ENCODE results near the gene AUTS2.
"Not testable (repeated sequence)": the region's sequence is repeated elsewhere in the genome, so short reads cannot be mapped to it uniquely, and the experiment has no call there.

Gene AUTS2

GRCh38 chr7:70586822-70587221 lies 988.5 kb downstream of the AUTS2 start:
- DNase-seq, result no peak

- DNase-seq, result no peak
Observed at GRCh38 chr7:70587739-70588138, 989.5 kb downstream of the AUTS2 start.

GRCh38 chr7:70588191-70588921 lies 990.1 kb downstream of the AUTS2 start:
- DNase-seq, result no peak

GRCh38 chr7:70589010-70589409 lies 990.7 kb downstream of the AUTS2 start:
- DNase-seq, result no peak

GRCh38 chr7:70589590-70589989 lies 991.3 kb downstream of the AUTS2 start:
- no peak for DNase-seq

GRCh38 chr7:70590126-70590854 lies 992.0 kb downstream of the AUTS2 start:
- DNase-seq, result no peak

GRCh38 chr7:70591643-70592042 lies 993.4 kb downstream of the AUTS2 start:
- DNase-seq, result no peak

- DNase-seq, result no peak
Observed at GRCh38 chr7:70592171-70592570, 993.9 kb downstream of the AUTS2 start.

- DNase-seq, result no peak
Observed at GRCh38 chr7:70594170-70594569, 995.9 kb downstream of the AUTS2 start.

- DNase-seq, result not testable (repeated sequence)
Observed at GRCh38 chr7:70594885-70595284, 996.6 kb downstream of the AUTS2 start.

- no peak for DNase-seq
Observed at GRCh38 chr7:70595370-70595754, 997.1 kb downstream of the AUTS2 start.

GRCh38 chr7:70595755-70596597 lies 997.7 kb downstream of the AUTS2 start:
- peak in 1 of 14 donors; percentile 30 for DNase-seq

GRCh38 chr7:70596598-70596913 lies 998.3 kb downstream of the AUTS2 start:
- DNase-seq, result no peak

- no peak for DNase-seq
Observed at GRCh38 chr7:70597066-70597465, 998.8 kb downstream of the AUTS2 start.

GRCh38 chr7:70598976-70599375 lies 1000.7 kb downstream of the AUTS2 start:
- DNase-seq, result no peak

- DNase-seq, result no peak
Observed at GRCh38 chr7:70599446-70600190, 1001.3 kb downstream of the AUTS2 start.

- DNase-seq, result no peak
Observed at GRCh38 chr7:70600993-70601392, 1002.7 kb downstream of the AUTS2 start.

GRCh38 chr7:70602117-70602516 lies 1003.8 kb downstream of the AUTS2 start:
- no peak for DNase-seq

GRCh38 chr7:70607281-70607680 lies 1009.0 kb downstream of the AUTS2 start:
- DNase-seq, result no peak

GRCh38 chr7:70607759-70608158 lies 1009.5 kb downstream of the AUTS2 start:
- DNase-seq, result no peak

GRCh38 chr7:70608229-70608628 lies 1010.0 kb downstream of the AUTS2 start:
- DNase-seq, result no peak

GRCh38 chr7:70612811-70613210 lies 1014.5 kb downstream of the AUTS2 start:
- no peak for DNase-seq
